GM19025 (cell line): ENCODE measurements around the gene VCAM1.
"Not testable (repeated sequence)": the region's sequence is repeated elsewhere in the genome, so short reads cannot be mapped to it uniquely, and the experiment has no call there.

ENCODE experiments used
- ATAC-seq: cut with Tn5 transposase; IDR thresholded peaks from one replicate; pipeline ENCODE4 v1.9.1; 2021; ENCODE audit warnings: mild to moderate bottlenecking, low read depth, moderate library complexity; ENCODE audit not compliant: unreplicated experiment

Gene VCAM1

DNA sequence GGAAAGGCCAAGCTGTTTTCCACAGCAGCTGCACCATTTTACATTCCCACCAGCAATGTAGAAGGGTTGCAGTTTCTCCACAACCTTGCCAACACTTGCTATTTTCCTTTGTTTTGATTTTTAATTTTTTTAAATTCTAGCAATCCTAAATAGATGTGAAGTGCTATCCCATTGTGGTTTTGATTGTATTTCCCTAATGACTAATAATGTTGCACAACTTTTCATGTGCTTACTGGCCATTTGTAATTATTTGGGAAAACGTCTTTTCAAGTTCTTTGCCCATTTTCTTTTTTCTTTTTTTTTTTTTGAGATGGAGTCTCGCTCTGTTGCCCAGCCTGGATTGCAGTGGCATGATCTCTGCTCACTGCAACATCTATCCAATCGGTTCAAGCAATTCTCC lies 53.9 kb downstream of the VCAM1 start:
- ATAC-seq = no peak

DNA sequence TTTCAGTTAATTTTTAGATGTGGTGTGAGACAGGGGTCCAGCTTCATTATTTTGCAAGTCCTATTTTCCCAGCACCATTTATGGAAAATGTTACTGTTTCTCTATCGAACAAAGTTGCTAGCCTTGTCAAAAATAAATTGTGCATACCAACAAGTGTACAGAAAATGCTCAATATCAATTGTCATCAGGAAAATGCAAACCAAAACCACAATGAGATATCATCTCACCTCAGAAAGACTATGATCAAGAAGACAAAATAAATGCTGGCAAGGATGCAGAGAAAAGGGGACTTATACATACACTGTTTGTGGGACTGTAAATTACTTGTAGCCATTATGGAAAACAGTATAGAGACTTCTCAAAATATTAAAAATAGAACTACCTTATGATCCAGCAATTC lies 54.8 kb downstream of the VCAM1 start:
- no peak for ATAC-seq

DNA sequence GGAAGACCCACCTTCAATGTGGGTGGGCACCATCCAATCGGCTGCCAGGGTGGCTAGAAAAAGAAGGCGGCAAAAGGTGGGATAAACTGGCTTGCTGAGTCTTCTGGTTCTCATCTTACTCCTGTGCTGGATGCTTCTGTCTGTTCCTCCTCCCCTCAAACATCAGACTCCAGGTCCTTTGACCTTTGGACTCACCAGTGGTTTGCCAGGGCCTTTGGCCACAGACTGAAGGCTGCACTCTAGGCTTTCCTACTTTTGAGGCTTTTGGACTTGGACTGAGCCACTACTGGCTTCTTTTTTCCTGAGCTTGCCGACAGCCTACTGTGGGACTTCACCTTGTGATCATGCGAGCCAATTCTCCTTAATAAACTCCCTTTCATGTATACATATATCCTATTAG lies 55.9 kb downstream of the VCAM1 start:
- no peak for ATAC-seq

DNA sequence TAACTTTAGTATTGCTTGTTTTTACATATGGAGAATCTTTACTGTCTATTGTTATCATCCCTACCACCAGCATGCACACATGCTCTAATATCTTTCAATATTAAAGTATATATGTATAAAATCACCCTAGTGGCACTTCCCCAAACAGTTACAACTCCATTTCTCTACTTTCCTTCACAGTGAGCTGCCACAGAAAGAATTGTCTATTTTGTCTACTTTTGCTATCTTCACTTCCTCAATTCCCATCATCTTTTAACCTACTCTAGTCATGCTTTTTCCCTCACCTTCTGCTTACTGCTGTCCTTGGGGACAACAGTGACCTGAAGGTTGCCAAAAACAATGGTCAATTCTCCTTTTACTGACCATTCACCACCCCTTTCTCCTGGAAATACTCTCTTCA lies 59.2 kb downstream of the VCAM1 start:
- ATAC-seq = no peak

DNA sequence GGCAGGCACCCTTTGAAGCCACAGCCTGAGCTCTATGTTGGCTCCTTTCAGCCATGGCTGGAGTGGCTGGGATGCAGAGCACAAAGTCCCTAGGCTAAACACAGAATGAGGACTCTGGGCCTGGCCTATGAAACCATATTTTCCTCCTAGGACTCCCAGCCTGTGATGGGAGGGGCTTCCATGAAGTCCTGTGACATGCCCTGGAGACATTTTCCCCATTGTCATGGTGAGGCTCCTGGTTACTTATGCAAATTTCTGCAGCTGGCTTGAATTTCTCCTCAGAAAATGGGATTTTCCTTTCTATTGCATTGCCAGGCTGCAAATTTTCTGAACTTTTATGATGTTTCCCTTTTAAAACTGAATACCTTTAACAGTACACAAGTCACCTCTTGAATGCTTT lies 61.3 kb downstream of the VCAM1 start:
- no peak for ATAC-seq

DNA sequence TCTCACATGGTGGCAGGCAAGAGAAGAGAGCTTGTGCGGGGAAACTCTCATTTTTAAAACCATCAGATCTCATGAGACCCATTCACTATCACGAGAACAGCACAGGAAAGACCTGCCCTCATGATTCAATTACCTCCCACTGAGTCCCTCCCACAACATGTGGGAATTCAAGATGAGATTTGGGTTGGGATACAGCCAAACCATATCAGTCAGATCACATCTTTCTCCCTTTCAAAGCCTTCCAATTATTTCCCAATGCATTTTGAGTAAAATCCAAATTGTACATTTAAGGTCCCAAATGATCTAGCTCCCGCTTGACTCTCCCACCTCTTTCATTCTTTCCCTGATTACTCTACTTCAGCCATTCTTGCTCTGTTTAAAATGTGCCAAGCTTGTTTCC lies 62.2 kb downstream of the VCAM1 start:
- ATAC-seq = not testable (repeated sequence)

DNA sequence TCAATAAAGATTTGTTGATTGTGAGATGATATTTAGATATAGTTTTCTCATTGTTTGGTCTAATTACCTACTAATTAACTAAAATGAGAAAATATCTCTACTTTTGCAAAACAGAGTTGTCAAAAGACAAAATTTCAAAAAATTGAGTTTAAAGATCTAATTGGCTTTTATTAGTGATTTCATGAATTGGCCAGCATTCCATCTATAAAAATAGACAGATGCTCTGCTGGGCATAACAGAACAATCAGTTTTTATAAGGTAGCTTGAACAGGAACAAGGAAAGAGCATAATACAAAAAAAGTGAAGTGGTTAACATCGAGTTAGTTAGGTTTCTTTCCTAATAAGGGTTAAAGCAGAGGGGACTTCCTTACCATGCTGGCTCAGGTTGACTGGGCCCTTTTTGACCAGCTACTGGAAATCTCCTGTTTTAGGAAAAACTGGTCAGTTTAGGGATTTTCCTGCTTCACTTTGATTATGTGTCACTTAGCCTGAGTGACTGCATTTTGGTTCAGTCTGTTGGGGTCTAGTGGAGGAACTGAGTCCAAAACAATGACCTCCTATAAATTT lies 63.0 kb downstream of the VCAM1 start:
- ATAC-seq = no peak

DNA sequence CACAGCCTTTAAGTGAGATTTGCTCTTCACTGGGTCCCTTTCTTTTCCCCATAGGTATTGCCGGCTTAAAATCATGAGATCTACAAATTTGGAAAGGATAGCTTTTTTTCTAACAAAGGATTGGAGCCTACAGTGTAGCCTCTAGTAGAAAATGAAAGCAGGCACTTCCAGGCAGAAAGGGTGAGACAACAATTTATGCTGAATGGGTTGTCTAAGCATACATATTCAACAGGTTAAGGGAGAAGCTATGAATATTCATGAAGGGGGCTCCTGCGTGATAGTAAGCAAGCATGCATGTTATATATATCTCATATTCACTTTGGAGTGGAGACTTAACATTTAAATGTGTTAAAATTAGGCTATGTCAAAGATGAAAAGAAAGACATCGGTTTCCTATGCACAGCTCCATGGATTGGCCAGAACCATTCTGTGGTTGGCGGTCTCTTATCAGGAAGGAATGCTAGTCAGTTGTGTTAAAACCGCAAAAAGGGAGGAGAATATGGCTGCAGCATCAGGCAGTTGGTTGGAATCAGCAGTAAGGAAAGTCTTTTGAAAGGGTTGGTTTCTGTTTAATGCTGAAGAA lies 66.0 kb downstream of the VCAM1 start:
- ATAC-seq = no peak

DNA sequence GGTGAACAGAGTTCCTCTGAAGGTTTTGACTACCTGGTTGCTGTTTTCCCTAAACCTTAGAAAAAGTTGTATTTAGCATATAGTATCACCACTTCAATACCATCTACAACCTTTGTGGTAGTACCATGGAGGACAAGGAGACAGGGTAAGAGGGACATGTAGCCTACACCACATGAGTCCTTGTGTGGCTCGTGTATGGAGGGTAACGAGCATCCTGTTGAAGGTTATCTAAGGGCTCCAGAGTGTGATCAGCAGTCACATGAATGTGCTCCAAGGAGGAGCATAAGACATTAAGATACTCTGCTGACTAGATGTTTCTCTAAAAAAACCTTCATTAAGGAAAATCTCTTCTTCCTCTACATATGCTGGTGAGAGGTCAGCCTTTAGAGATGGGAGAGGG lies 67.3 kb downstream of the VCAM1 start:
- no peak for ATAC-seq
